ENCODE results near the gene RPL29.

DNA sequence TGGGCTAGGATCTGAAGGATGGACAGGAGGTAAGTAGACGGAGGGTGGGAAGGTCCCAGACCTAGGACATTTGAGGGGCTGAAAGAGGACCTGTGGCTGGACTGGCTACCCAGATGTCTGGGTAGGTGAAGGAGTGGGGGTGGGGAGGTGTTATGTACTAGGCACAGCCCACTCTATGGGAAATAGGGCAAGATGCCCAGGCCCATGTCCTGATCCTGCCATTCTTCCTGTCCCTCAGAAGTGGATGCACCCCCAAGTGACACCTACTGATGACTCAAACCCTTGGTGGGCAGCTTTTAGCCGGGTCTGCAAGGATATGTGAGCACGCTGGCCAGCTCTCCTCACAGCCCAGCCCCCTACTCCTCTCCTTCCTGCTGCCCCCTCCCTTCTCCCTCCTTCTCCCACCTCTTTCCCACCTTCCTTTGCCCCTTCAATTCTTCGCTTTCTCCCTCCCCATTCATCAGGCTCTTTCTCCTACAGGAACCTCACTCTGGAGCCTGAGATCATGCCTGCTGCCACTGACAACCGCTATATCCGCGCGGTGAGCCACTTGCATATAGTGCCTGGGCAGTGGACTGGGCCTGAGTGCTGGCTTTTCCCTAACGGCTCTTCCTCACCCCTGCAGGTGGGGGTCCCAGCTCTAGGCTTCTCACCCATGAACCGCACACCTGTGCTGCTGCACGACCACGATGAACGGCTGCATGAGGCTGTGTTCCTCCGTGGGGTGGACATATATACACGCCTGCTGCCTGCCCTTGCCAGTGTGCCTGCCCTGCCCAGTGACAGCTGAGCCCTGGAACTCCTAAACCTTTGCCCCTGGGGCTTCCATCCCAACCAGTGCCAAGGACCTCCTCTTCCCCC lies 7.2 kb downstream of the RPL29 start:
- no peak for TF ChIP-seq BCL6 (CRISPR knock-in tag; IDR thresholded peaks at IDR 0.05)
- TF ChIP-seq, protein P1, sequence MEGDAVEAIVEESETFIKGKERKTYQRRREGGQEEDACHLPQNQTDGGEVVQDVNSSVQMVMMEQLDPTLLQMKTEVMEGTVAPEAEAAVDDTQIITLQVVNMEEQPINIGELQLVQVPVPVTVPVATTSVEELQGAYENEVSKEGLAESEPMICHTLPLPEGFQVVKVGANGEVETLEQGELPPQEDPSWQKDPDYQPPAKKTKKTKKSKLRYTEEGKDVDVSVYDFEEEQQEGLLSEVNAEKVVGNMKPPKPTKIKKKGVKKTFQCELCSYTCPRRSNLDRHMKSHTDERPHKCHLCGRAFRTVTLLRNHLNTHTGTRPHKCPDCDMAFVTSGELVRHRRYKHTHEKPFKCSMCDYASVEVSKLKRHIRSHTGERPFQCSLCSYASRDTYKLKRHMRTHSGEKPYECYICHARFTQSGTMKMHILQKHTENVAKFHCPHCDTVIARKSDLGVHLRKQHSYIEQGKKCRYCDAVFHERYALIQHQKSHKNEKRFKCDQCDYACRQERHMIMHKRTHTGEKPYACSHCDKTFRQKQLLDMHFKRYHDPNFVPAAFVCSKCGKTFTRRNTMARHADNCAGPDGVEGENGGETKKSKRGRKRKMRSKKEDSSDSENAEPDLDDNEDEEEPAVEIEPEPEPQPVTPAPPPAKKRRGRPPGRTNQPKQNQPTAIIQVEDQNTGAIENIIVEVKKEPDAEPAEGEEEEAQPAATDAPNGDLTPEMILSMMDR (CRISPR knock-in tag; IDR thresholded peaks at IDR 0.05), result no peak
- TF ChIP-seq POLR2A (IDR thresholded peaks at IDR 0.05; ENCODE audit: insufficient read depth in 1 of 2, low read depth in 2 of 2, low read length in 2 of 2), result no peak
- TF ChIP-seq ZBTB21 (CRISPR knock-in tag; IDR thresholded peaks at IDR 0.05), result no peak
- no peak for TF ChIP-seq PHF20 (CRISPR knock-in tag; IDR thresholded peaks at IDR 0.05)
- no peak for TF ChIP-seq ZBTB20 (CRISPR knock-in tag; IDR thresholded peaks at IDR 0.05; ENCODE audit: borderline replicate concordance, low read depth)
- no peak for TF ChIP-seq ZNF563 (CRISPR knock-in tag; IDR thresholded peaks at IDR 0.05)
- TF ChIP-seq AHR (CRISPR knock-in tag; IDR thresholded peaks at IDR 0.05), result no peak
- TF ChIP-seq DPF2 (CRISPR knock-in tag; IDR thresholded peaks at IDR 0.05; ENCODE audit: borderline replicate concordance, low read depth), result no peak
- TF ChIP-seq TCF7 (IDR thresholded peaks at IDR 0.05; ENCODE audit: low read depth), result no peak
- no peak for TF ChIP-seq MZF1 (CRISPR knock-in tag; IDR thresholded peaks at IDR 0.05; ENCODE audit: borderline replicate concordance)
- no peak for TF ChIP-seq TAF1 (CRISPR knock-in tag; IDR thresholded peaks at IDR 0.05)
- TF ChIP-seq, protein P2, sequence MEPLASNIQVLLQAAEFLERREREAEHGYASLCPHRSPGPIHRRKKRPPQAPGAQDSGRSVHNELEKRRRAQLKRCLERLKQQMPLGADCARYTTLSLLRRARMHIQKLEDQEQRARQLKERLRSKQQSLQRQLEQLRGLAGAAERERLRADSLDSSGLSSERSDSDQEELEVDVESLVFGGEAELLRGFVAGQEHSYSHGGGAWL (CRISPR knock-in tag; IDR thresholded peaks at IDR 0.05), result no peak
- no peak for TF ChIP-seq ZNF777 (CRISPR knock-in tag; IDR thresholded peaks at IDR 0.05)

Measured in HepG2 (cell line).